ENCODE data around the gene RASGRF2. TPM values are rescaled to one million over a fixed set of nuclear protein-coding genes. Genes with fewer than 3 reads are reported as not detected.
"Not testable (repeated sequence)": the region's sequence is repeated elsewhere in the genome, so short reads cannot be mapped to it uniquely, and the experiment has no call there.

Gene RASGRF2
- total RNA-seq, 1 experiment from 2014 or later = 9.1 TPM

GRCh38 chr5:81014348-81014747 is 54.2 kb downstream of the RASGRF2 start:
- Histone ChIP-seq H3K4me1 (ENCODE audit: insufficient read depth, low read length, poor library complexity, severe bottlenecking) (peaks cover 20% of the 10 kb centered on the region), H3K27ac (ENCODE audit: low read depth, low read length, poor library complexity, severe bottlenecking) (no peak overlapping the region), H3K4me3 (ENCODE audit: low read depth, low read length, poor library complexity, severe bottlenecking) (no peak overlapping the region), H3K9me3 (ENCODE audit: low read depth, low read length, poor library complexity, severe bottlenecking) (no peaks in the 10 kb centered on the region), H3K27me3 (replicated peaks; ENCODE audit: insufficient read depth, low read depth, low read length, poor library complexity) (no peaks in the 10 kb centered on the region), H3K36me3 (ENCODE audit: insufficient read depth, low read length, poor library complexity, severe bottlenecking) (no peaks in the 10 kb centered on the region)
- peak; percentile 19 for DNase-seq (ENCODE audit: low spot score)
- TF ChIP-seq CTCF (conservative IDR thresholded peaks at IDR 0.05; ENCODE audit: low read depth, low read length) (no peak), EZH2 (IDR thresholded peaks at IDR 0.05; ENCODE audit: borderline replicate concordance, low read depth, low read length, poor library complexity, severe bottlenecking) (no peak)
- ChIA-PET CTCF (no interaction called here), POLR2A (ENCODE audit: low non-redundant PET) (no interaction called here)
- no TSS peak for BruUV-seq (replicated peaks)
- intact Hi-C loops (cut with micrococcal nuclease; ENCODE audit: unreplicated experiment) = no loop called here

GRCh38 chr5:81016116-81016515 is 56.0 kb downstream of the RASGRF2 start:
- POLR2A ChIA-PET (ENCODE audit: low non-redundant PET) = no interaction called here
- peak; percentile 87 for DNase-seq (ENCODE audit: low spot score)
- Histone ChIP-seq H3K4me3 (ENCODE audit: low read depth, low read length, poor library complexity, severe bottlenecking) (peak overlapping the region; percentile 1), H3K27ac (ENCODE audit: low read depth, low read length, poor library complexity, severe bottlenecking) (peak overlapping the region; percentile 41), H3K27me3 (replicated peaks; ENCODE audit: insufficient read depth, low read depth, low read length, poor library complexity) (no peaks in the 10 kb centered on the region), H3K36me3 (ENCODE audit: insufficient read depth, low read length, poor library complexity, severe bottlenecking) (no peaks in the 10 kb centered on the region), H3K9me3 (ENCODE audit: low read depth, low read length, poor library complexity, severe bottlenecking) (no peaks in the 10 kb centered on the region), H3K4me1 (ENCODE audit: insufficient read depth, low read length, poor library complexity, severe bottlenecking) (peaks cover 20% of the 10 kb centered on the region)
- intact Hi-C loops (cut with micrococcal nuclease; ENCODE audit: unreplicated experiment) = no loop called here
- no TSS peak for BruUV-seq (replicated peaks)
- CTCF ChIA-PET = no interaction called here
- TF ChIP-seq CTCF (conservative IDR thresholded peaks at IDR 0.05; ENCODE audit: low read depth, low read length) (no peak), EZH2 (IDR thresholded peaks at IDR 0.05; ENCODE audit: borderline replicate concordance, low read depth, low read length, poor library complexity, severe bottlenecking) (no peak)

- Histone ChIP-seq H3K27ac (ENCODE audit: low read depth, low read length, poor library complexity, severe bottlenecking) (no peak overlapping the region), H3K4me3 (ENCODE audit: low read depth, low read length, poor library complexity, severe bottlenecking) (no peak overlapping the region), H3K9me3 (ENCODE audit: low read depth, low read length, poor library complexity, severe bottlenecking) (no peaks in the 10 kb centered on the region), H3K36me3 (ENCODE audit: insufficient read depth, low read length, poor library complexity, severe bottlenecking) (no peaks in the 10 kb centered on the region), H3K4me1 (ENCODE audit: insufficient read depth, low read length, poor library complexity, severe bottlenecking) (peaks cover 20% of the 10 kb centered on the region), H3K27me3 (replicated peaks; ENCODE audit: insufficient read depth, low read depth, low read length, poor library complexity) (no peaks in the 10 kb centered on the region)
- no TSS peak for BruUV-seq (replicated peaks)
- no peak for DNase-seq (ENCODE audit: low spot score)
- CTCF ChIA-PET = no interaction called here
- POLR2A ChIA-PET (ENCODE audit: low non-redundant PET) = no interaction called here
- TF ChIP-seq CTCF (conservative IDR thresholded peaks at IDR 0.05; ENCODE audit: low read depth, low read length) = no peak
- no peak for TF ChIP-seq EZH2 (IDR thresholded peaks at IDR 0.05; ENCODE audit: borderline replicate concordance, low read depth, low read length, poor library complexity, severe bottlenecking)
- intact Hi-C loops (cut with micrococcal nuclease; ENCODE audit: unreplicated experiment) = no loop called here
Measured at GRCh38 chr5:81017320-81017719, 57.2 kb downstream of the RASGRF2 start.

- BruUV-seq (replicated peaks); CTCF ChIA-PET; intact Hi-C loops (cut with micrococcal nuclease; ENCODE audit: unreplicated experiment); H3K4me3 ChIP-seq (ENCODE audit: low read depth, low read length, poor library complexity, severe bottlenecking); DNase-seq (ENCODE audit: low spot score); H3K9me3 ChIP-seq (ENCODE audit: low read depth, low read length, poor library complexity, severe bottlenecking); H3K36me3 ChIP-seq (ENCODE audit: insufficient read depth, low read length, poor library complexity, severe bottlenecking); H3K27me3 ChIP-seq (replicated peaks; ENCODE audit: insufficient read depth, low read depth, low read length, poor library complexity); H3K27ac ChIP-seq (ENCODE audit: low read depth, low read length, poor library complexity, severe bottlenecking); POLR2A ChIA-PET (ENCODE audit: low non-redundant PET): not testable (repeated sequence)
- H3K4me1 ChIP-seq (ENCODE audit: insufficient read depth, low read length, poor library complexity, severe bottlenecking) = peaks cover 22% of the 10 kb centered on the region
Measured at GRCh38 chr5:81018608-81019007, 58.4 kb downstream of the RASGRF2 start.

Data from A673 (cell line).